ENCODE measurements around the gene FLYWCH1.

The FLYWCH1 gene

DNA sequence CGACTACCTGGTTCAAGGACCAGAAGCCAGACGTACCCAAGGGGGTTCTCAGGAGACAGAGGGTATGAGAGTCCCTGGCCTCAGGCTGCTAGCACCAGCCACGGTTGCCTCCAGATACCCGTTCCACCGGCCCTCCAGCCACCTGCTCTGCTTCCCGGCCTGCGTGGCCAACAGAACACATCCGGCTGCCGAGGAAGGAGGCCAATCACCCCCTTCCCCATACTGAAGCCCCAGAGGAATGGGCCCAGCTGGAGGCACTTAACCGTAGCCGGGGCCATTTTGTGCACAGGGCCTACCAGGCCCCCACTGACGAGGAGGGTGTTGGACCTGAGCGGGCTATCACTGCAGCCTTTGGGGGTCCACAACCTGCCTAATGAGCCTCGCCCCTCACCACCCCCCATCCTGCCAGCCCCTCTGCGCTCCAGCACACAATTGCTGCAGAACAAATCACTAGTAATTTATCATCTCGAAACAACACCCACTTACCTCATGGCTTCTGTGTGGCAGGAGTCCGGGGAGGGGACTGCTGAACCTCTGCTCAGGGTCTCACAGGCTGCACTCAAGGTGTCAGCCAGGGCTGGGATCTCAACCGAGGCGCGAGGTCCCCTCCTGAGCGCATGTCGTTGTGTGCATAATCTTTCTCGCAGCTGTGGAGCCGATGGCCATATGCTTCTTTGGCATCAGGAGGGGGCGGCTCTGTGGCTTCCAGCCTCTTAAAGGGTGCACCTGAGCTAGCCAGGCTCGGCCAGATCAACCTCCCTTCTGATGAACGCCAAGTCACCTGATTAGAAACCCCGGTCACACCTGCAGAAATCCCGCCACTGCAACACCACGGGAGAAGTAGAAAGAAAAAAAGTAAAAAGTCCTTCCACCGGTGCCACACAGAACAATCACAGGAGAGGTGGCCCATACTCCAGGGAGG lies 42.2 kb downstream of the FLYWCH1 start:
- no peak for DNase-seq (ENCODE audit: low spot score)

DNA sequence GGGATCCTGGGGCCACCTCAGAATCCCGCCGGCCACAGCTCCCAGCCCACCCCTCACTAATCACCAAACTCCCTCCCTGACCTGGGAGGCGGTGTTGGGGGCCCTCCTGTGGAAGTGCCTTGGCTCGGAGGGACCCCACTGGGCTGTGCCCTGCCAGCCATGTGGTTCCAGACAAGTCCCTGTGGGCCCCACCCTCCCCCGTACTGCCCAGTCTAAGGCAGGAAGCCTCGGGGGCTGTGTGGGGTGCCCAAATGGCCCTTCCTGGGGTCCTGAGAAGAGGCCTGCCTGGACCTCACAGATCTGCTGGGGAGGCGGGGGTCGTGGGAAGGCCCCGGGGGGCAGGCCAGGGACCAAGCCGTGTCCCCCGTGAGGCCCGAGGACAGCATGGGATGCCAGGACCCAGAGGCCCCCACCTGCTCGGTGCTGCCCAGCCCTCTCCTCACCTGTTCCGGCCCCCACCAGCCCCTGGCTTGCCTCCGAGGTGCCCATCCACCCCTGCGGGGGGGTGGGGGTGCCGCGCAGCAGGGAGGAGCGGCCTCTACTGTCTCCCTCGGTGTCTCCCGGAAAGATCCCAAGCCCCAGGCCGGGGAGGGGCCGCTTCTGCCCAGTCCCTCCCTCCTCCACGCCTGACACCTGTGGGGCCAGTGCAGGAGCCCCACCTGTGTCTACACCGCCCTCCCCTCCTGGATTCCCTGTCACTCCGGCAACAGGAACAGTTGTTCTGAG lies 43.1 kb downstream of the FLYWCH1 start:
- DNase-seq (ENCODE audit: low spot score), result no peak

DNA sequence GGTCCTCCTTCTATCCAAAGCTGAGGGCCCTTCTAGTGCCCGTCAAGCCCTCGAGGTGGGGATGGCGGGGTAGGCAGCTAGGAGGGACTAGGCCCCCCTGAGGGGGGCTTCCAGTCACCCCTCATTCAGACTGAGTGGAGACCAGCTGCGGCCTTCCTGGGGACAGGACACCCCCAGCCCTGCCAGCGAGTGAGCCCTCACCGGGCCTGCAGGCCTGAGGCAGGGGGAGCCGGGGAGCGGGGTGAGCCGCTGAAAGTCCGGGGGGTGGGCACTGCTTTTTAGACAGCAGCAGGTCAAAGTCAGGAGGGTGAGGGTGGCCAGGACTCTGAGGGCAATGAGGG lies 43.7 kb downstream of the FLYWCH1 start:
- no peak for DNase-seq (ENCODE audit: low spot score)

DNA sequence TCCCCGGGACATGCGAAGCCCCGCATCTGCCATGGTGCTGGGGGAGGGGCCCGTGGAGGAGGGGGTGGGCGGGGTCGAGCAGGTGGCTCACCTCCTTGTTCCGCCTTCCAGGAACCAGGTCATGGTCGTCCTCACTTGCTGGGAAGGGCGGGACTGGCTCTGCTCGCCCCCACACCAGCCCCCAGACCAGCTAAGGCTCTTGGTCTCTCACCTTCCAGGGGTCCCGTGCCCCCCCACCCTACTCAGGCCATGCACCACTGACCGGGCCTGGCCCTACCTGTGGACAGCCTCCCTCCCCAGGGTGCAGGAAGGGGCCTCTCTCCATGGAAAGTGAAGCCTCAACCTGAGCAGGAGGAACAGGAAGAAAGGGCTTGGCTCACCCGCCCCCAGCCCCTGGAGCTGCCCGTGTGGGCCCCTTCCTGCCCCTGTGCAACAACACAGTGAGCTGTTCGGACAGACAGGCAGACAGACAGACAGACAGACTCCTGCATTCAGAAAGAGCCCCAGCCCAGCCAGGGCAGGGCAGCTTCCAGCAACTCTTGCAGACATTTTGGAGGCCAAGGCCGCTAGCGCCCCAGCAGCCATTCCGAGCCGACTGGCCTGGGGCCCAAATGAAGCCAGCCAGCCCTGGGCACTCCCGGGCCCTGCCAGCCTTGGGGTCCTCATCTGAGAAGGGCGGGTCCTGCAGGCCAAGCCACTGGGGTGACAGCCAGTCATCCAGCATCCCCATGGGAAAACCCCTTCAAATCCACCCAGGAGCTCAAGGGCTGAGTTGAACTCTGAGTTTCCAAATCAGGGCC lies 44.2 kb downstream of the FLYWCH1 start:
- DNase-seq (ENCODE audit: low spot score), result no peak

DNA sequence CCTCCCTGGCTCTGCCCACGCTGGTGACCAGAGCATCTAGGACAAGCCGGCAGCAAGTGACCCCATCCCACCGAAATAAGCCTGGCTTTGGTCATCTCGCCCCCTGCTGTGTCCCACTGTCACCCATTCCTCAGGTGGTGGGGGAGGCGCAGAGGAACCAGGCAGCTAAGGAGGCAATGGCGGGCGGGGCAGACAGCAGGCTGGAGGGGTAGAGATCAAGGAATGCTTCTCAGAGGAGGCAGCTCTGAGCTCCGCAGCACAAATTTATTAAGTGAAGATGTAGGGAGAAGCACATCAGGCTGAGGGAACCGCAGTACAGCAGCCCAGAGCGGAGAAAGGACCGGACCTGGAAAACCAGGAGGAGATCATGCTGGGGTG lies 44.8 kb downstream of the FLYWCH1 start:
- DNase-seq (ENCODE audit: low spot score), result no peak

DNA sequence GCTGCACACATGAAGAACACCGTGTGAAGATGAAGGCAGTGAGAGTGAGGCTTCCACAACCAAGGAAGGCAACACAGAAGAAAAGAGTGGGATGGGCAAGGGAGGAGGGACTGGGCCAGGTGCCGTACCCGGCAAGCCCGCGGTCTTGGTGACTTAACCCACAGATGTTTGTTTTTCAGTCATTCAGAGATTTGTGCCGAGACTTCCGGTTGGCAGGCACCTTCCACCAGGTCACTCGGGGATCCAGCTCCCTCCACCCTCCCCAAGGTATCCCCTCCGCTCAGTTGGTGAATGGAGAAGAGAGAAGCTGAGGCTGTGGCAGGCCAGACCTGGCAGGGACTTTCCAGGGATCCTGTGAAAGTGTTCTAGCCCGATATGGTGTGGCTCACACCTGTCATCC lies 47.5 kb downstream of the FLYWCH1 start:
- DNase-seq (ENCODE audit: low spot score), result no peak

DNA sequence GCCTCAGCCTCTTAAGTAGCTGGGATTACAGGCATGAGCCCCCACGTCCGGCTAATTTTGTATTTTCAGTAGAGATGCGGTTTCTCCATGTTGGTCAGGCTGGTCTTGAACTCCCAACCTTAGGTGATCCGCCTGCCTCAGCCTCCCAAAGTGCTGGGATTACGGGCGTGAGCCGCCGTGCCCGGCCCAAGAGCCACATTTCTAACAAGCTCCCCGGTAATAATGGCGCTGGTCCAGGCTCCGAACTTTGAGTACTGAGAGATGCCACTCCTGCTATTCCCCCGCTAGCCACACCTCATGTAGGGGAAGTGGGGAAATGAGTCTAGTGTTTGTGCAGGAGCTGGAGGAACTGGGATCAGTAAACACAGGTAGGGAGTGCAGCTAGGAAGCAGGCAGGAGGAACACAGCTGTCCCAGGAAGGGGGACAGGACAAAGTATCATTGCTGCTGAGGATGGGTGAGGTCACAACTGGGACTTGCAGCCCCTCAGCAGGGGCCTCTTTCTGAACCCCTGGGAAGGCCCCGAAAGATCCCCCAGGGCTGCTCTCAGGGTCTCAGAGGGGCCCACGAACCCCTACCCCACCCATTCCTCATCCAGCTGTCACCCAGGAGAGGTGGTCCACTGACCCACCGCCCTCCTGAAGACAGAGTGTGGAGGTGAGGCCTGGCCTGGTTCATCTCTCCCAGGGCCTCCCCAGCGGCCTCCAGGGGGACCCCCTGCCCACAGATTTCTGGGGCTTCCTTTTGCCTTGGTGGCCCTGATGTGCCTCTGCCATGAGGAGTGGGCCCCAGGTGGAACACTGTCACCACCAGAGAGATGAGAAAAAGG lies 48.7 kb downstream of the FLYWCH1 start:
- no peak for DNase-seq (ENCODE audit: low spot score)

DNA sequence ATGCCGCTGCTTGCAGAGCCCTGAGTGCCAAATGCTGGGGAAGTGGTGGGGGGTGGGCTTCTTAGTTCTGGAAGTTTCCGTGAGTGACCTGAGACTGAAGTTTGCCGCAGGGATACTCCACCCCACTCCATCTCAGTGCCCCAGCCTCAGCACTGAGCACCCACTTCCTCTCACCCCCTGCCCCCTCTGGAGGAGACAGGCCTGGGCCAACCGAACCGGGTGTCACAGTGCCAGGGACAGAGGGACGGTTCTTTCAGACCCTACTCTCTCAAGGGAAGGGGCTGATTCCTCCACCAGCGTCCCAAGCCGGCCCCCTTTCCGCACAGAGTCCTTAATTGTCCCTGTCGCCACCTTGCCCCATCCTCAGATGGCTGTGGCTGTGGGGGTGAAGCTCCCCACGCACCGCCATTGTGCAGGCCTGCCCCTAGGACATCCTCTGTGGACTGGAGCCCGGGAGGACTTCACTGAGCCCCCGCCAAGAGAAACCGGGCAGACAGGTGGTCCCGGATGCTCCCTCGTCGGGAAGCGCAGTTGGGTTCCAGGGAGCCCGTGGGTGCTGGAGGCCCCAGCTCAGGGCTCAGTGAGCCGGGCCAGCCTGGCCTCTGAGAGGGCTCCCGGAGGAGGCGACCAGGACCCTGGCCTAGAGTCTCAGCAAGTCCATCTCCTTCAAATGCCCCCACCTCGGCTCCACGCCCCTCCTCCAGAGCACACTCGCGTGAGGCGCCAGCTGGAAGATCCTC lies 50.8 kb downstream of the FLYWCH1 start:
- no peak for DNase-seq (ENCODE audit: low spot score)

DNA sequence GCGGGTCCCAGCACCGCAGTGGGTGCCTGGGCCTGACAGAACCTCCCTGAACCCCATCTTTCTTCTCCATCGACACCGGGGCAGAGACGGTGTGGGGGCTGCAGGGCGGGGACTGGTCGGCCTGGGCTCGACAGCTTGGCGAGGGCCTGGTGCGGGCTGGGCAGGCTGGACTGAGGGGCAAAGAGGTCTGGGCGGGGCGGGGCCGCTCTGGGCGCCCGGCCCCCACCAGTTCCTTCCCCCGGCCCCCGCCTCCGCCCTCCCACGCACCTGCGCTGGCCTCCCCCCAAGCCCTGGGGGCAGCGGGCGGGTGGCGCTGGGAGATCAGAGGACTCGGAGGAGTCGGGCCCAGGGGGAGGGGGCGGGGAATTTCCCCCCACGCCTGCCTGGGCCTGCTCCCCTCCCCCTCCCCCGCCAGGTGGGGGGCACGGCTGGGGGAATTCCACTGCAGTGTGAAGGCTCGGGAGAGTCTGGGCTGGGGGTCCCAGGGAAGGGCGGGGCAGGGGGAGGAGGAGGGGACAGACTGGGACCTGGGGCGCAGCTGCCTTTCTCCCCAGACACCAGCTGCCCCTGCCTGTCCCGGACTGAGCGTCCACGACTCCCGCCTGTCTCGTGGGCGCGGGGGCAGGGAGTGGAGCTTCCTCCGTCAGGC lies 51.5 kb downstream of the FLYWCH1 start:
- DNase-seq (ENCODE audit: low spot score), result no peak

DNA sequence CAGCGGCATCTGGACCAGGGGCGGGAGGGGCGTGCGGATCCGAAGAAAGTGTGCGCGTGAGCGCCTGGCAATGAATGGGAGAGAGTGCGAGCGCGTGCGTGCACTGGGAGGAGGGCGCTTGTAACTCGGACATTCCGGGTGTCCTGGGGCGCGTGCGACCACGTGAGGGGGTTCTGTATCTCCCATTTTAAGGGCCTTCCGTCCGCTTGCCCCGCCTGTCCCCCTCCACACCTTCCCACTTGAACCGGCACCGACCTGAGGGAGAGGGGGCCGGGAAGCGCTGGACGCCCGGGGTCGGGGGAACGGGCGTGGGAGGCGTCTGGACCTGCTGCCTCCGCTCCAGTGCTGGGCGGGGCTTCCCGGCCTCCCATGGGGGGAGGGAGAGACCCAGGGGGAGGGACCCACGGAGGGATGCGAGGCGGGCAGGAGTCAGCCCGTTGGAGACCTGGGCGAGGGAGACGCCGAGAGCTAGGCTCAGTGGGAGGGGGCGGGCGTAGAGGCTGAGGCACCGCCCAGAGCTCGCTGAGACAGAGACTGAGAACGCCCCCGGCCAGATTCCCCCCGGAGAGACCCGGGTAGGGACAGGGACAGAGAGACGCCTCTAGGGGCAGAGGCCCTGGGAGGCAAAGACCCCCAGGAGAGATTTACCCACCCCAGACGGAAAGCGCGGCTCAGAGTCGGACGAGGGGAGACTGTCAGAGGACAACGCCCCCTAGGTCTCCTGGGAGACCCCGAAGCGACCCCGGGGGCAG lies 52.2 kb downstream of the FLYWCH1 start, which contains the start of gene KREMEN2:
TSS of gene KREMEN2 (plus strand) at position 553 of the 752 bp plus-strand sequence. CDS start 246 bp downstream, outside the sequence.
- DNase-seq (ENCODE audit: low spot score), result peak; percentile 50

DNA sequence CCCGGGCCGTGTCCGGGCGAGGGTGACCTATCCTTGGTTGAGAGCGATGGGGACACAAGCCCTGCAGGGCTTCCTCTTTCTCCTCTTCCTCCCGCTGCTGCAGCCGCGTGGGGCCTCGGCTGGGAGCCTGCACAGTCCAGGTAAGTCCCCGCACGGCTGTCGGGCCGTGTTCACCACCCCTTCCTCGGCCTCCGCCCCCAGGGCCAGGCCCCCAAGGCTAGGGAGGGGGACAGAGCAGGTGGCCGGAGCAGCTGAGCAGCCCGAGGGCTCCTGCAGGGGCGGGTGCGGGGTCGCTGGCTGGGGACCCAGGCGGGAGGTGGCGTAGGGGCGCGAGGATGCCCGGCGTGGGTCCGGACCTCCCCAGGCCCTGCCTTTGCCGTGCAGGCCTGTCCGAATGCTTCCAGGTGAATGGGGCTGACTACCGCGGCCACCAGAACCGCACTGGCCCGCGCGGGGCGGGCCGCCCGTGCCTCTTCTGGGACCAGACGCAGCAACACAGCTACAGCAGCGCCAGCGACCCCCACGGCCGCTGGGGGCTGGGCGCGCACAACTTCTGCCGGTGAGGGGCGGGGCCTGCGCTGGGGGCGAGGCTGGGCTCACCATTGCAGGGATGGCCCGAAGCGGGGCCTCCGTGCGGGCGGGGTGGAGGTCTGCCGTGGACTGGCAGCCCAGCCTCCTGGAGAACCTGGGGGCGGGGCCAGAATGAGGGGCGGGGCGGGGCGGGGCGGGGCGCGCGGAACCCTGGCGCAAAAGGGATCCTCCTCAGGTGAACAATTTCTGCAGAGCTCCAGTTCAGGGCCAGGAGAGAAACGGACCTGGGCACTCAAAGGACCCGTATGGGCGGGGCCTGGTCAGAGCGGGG lies 53.0 kb downstream of the FLYWCH1 start:
- DNase-seq (ENCODE audit: low spot score), result peak; percentile 58

DNA sequence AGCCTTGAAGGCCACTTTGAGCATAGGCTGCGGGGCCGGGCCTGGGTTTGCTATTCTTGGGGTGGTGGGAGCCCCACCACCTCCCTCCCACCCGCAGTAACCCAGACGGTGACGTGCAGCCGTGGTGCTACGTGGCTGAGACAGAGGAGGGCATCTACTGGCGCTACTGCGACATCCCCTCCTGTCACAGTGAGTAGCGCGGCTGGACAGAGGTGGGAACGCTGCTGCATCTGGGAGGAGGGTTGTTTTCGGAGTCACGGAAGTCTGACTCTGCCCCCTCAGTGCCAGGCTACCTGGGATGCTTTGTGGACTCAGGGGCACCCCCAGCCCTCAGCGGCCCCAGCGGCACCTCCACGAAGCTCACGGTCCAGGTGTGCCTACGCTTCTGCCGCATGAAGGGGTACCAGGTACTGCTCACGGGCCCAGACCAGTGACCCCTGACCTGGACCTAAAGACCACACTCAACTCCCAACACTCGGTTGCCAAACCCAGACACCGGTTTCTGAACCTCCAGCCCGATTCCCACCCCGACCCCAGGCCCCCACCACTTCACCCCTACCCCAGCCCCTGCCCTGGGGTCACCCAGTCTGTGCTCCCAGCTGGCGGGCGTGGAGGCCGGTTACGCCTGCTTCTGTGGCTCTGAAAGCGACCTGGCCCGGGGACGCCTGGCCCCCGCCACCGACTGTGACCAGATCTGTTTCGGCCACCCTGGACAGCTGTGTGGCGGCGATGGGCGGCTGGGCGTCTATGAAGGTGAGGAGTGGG lies 54.5 kb downstream of the FLYWCH1 start:
- DNase-seq (ENCODE audit: low spot score), result no peak

DNA sequence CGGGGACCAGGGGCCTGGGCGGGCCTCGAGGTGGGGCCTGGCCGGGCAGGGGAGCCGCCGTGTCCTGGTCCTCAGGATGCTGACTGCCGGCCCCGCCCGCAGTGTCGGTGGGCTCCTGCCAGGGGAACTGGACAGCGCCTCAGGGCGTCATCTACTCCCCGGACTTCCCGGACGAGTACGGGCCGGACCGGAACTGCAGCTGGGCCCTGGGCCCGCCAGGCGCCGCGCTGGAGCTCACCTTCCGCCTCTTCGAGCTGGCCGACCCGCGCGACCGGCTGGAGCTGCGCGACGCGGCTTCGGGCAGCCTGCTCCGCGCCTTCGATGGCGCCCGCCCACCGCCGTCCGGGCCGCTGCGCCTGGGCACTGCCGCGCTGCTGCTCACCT lies 55.1 kb downstream of the FLYWCH1 start:
- no peak for DNase-seq (ENCODE audit: low spot score)

DNA sequence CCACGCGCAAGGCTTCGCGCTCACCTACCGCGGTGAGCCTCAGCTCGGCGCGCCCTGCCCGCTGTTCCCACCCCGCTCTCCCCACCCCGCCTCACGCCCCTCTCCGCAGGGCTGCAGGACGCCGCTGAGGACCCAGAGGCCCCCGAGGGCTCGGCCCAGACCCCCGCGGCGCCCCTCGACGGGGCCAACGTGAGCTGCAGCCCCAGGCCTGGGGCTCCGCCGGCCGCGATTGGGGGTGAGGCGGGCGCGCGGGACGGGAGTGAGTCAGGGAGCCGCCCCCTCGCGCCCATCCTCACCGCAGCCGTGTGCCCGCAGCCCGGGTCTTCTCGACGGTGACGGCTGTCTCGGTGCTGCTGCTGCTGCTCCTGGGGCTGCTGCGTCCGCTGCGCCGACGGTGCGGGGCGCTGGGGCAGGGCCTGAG lies 55.5 kb downstream of the FLYWCH1 start:
- DNase-seq (ENCODE audit: low spot score), result no peak

DNA sequence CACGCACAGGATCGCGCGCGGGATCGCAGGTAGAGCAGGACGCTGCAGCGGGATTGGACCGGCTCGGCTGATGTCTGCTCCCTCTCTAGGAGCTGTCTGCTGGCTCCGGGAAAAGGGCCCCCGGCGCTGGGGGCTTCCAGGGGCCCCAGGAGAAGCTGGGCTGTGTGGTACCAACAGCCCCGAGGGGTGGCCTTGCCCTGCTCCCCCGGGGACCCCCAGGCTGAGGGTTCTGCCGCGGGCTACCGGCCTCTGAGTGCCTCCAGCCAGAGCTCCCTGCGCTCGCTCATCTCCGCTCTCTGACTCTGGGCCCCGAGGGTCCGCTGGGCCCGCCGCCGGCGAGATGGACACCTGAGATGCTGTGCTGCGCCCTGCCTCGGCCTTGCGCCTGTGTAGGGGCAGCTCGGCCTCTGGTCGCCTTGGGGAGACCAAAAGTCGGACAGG lies 56.0 kb downstream of the FLYWCH1 start:
- DNase-seq (ENCODE audit: low spot score), result no peak

DNA sequence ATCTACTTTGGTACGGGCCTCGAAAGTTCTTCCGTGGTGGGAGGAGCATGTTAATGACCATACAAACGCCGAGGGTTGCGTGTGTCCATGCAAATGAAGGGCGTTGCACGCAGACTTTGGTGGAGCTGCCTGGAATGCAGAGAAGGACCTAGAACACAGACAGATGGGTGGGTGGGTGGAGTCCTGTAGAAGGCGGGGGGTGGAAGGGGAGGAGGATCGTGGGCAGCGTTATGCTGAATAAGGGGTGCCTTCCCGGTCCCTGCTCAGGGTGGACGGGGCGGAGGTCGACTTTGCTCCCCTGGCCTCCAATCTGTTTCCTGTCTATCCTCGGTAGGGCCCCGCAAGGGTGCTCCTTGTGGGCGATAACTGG lies 56.6 kb downstream of the FLYWCH1 start:
- DNase-seq (ENCODE audit: low spot score), result no peak

DNA sequence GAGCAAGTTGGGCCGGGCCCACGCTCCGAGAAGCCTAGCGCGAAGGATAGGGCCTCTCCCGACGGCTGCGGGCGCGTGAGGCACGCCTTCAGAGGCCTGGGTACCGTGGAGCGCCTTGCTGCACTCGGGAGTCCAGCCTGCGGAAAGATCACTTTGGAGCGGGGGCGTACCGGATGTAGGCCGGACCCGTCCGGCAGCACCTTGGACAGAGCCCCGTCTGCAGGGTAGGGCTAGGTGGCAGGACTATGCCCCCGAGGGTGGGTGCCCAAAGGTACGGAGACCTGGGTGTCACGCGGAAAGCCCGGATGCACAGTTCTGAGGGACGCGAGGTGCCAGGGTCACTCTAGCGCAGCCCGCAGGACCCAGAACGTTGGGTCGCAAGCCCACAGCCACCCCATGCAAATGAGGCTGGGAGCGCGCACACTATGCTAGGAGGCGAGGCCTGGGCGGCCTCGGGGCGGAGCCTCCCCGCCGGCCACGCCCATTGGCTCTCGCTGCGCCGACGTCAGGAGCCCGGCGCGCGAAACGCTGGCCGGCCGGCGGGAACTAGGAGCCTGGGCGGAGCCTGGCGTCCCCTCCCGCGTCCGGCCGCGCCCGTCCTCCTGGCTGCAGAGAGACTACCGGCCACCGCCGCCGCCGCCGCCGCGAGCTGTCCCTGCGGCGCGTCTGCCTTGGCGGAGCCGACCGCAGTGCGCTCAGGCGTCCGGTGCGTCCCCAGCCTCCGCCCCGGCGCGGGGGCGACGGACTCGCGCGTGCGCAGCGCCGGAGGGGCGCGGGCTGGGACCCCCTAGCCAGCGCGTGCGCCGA lies 57.2 kb downstream of the FLYWCH1 start, which contains the start of gene PAQR4:
TSS of gene PAQR4 (plus strand) at position 611 of the 807 bp plus-strand sequence. CDS start 327 bp downstream, outside the sequence.
- peak; percentile 92 for DNase-seq (ENCODE audit: low spot score)

All from kidney tubule cell (primary cell).